Aorta (tissue), 5 donors: ENCODE results near the gene PRKN. TPM values are rescaled to one million over a fixed set of nuclear protein-coding genes. Genes with fewer than 3 reads are reported as not detected.

Experiments used
- ATAC-seq: fragments of 200-7000 bp; cut with Tn5 transposase; one replicate; pipeline ENCODE4 v1.9.1; 2022; ENCODE audit warnings: moderate library complexity; ENCODE audit not compliant: low FRiP score
- DNase-seq, 2 donors: peaks; one replicate each; pipeline ENCODE4 v3.0.0-alpha.2; 2020
- H3K27ac ChIP-seq, 2 donors: one replicate each; pipeline ENCODE4 v1.5.1; 2013; ENCODE audit warnings: low read length in 2 of 2, mild to moderate bottlenecking in 2 of 2, moderate library complexity in 2 of 2, control low read depth in 1 of 2, inconsistent platforms in 1 of 2, low read depth in 1 of 2
- H3K27me3 ChIP-seq, 2 donors: one replicate each; pipeline ENCODE4 v1.6.1; 2013; ENCODE audit warnings: control low read depth in 1 of 2, low read length in 1 of 2, mild to moderate bottlenecking in 1 of 2, moderate library complexity in 1 of 2; ENCODE audit not compliant: insufficient read depth in 2 of 2, control insufficient read depth in 1 of 2
- H3K36me3 ChIP-seq, 2 donors: one replicate each; pipeline ENCODE4 v1.6.1; 2013; ENCODE audit warnings: control low read depth in 1 of 2, low read length in 1 of 2, mild to moderate bottlenecking in 1 of 2; ENCODE audit not compliant: insufficient read depth in 2 of 2, control insufficient read depth in 1 of 2
- H3K4me1 ChIP-seq, 2 donors: one replicate each; pipeline ENCODE4 v1.6.1; 2013; ENCODE audit warnings: low read length in 2 of 2, control low read depth in 1 of 2, mild to moderate bottlenecking in 1 of 2, moderate library complexity in 1 of 2; ENCODE audit not compliant: insufficient read depth in 2 of 2, control insufficient read depth in 1 of 2
- H3K4me3 ChIP-seq, 2 donors: one replicate each; pipeline ENCODE4 v1.5.1; 2013; ENCODE audit warnings: low read length in 2 of 2, control low read depth in 1 of 2, mild to moderate bottlenecking in 1 of 2
- H3K9me3 ChIP-seq: one replicate; pipeline ENCODE4 v1.6.1; 2013; ENCODE audit warnings: mild to moderate bottlenecking, low read length; ENCODE audit not compliant: control insufficient read depth
- WGBS, 2 donors: extraction: QIAGEN DNeasy Blood & Tissue Kit; methylation state at CpG; one replicate each; pipeline ENCODE4 v1.1.7; 2013; 5-methylcytosine and 5-hydroxymethylcytosine counted together
- intact Hi-C, 2 donors: fragments of 100-400 bp; cut with DNase I; formaldehyde crosslinking; loops; one replicate each; pipeline versions ENCODE4 v1.14.2 to v1.15.0; 2022
- polyA plus RNA-seq, 2 donors: library from polyadenylated mRNA; stranded (reverse); fragments of 200-250 nt; gene quantifications; one replicate each; pipeline ENCODE4 v1.2.3, GENCODE V29; 2013
- total RNA-seq, 2 donors: library from RNA; stranded (reverse); fragmentation: NEBNext Ultra II Directional; extraction: Animal tissue kit (Norgen Biotek cat#: 25700); gene quantifications; one replicate each; pipeline ENCODE4 v1.2.1, GENCODE V29; 2021
- donor health status: healthy with polysubstance abuse.
- donor health status: Bipolar disorder and iron deficiency.
- donor health status: DM: no; HTN: no; CAD: no.
- donor health status: DM: no; HTN: no; CAD: no.
- donor health status: DM: yes; HTN: yes; CAD: no.

PRKN gene
- total and polyA plus RNA-seq, 4 donors = 1.0 to 17.3 (median 5.7) TPM

GRCh38 chr6:161641175-161641574 is 1086.4 kb downstream of the PRKN start:
- 88% methylated on average over 1 of the region's 1 CpG for WGBS, 2 donors
- intact Hi-C loops = no loop called here
- H3K9me3 ChIP-seq = no peaks in the 10 kb centered on the region

GRCh38 chr6:161639772-161640171 is 1087.8 kb downstream of the PRKN start:
- H3K36me3 ChIP-seq = no peaks in the 10 kb centered on the region
- no peak overlapping the region for H3K4me3 ChIP-seq
- no peak for ATAC-seq
- no peaks in the 10 kb centered on the region for H3K27me3 ChIP-seq
- H3K4me1 ChIP-seq = no peaks in the 10 kb centered on the region
- intact Hi-C loops = no loop called here
- no peak overlapping the region for H3K27ac ChIP-seq
- no peak for DNase-seq
- H3K9me3 ChIP-seq = no peaks in the 10 kb centered on the region
- WGBS, 2 donors = 51 to 67% methylated on average over 2 of the region's 2 CpGs

More at GRCh38 chr6:161641175-161641574, 1086.4 kb downstream of the PRKN start:
- DNase-seq (no peak), ATAC-seq (no peak)
- Histone ChIP-seq H3K4me1 (no peaks in the 10 kb centered on the region), H3K27me3 (no peaks in the 10 kb centered on the region), H3K27ac (no peak overlapping the region), H3K36me3 (no peaks in the 10 kb centered on the region), H3K4me3 (no peak overlapping the region)

- Histone ChIP-seq H3K4me1 (no peaks in the 10 kb centered on the region), H3K9me3 (no peaks in the 10 kb centered on the region), H3K27me3 (no peaks in the 10 kb centered on the region), H3K27ac (no peak overlapping the region), H3K36me3 (no peaks in the 10 kb centered on the region), H3K4me3 (no peak overlapping the region)
- ATAC-seq = no peak
- 73 to 88% methylated on average over 1 of the region's 1 CpG for WGBS, 2 donors
- intact Hi-C loops = no loop called here
- DNase-seq = no peak
Measured at GRCh38 chr6:161637658-161638057, 1089.9 kb downstream of the PRKN start.

DNA sequence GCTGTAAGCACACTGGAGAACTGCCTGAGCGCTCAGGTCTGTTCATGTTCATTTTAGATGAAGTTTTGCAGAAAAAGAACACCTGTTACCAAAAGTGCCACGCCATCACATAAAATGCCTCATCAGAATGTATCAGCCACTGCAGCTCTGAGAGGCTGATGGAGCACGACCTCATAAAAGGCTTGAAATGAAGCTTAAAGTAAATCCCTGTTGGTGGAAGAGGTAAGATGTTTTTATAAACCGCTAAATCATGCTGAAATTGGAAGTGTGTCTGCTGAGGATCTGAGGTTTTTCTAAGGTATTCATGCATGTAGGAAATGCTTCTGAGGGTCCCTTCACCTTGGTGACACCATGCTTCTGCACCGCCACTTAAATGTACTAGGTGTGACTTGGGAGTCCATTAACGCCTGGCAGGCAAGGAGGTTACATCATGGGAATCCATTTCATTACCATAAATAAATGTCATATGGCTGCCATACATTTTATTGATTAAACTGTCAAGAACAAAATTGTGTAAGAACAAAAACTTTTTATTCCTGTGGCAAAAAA is 1090.6 kb downstream of the PRKN start:
- 90 to 93% methylated on average over 6 of the region's 6 CpGs for WGBS, 2 donors
- DNase-seq (no peak), ATAC-seq (no peak)
- no peaks in the 10 kb centered on the region for H3K4me1 ChIP-seq
- intact Hi-C loops = no loop called here
- no peaks in the 10 kb centered on the region for H3K36me3 ChIP-seq
- no peaks in the 10 kb centered on the region for H3K27me3 ChIP-seq
- no peak overlapping the region for H3K27ac ChIP-seq
- no peaks in the 10 kb centered on the region for H3K9me3 ChIP-seq
- no peak overlapping the region for H3K4me3 ChIP-seq

DNA sequence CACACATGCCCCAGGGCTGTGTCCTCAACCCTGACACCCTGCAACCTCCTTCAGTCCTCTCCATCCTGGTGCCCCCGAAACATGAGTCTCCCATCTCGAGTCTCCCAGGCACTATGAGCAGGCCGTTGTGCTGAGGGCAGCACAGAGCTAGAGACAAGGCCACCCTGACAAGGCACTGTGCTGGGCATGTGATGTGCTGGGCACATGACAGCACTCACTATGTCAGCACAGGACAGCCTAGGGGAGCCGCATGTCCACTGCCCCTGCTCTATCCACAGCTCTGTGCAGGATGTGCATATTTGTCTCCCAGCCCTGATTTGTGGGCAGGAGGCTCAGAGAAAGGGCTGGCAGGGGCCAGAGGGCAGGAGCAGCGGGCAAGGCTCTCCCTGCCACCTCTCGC is 1091.6 kb downstream of the PRKN start:
- no peaks in the 10 kb centered on the region for H3K9me3 ChIP-seq
- H3K36me3 ChIP-seq = no peaks in the 10 kb centered on the region
- H3K4me1 ChIP-seq = no peaks in the 10 kb centered on the region
- 88 to 94% methylated on average over 6 of the region's 6 CpGs for WGBS, 2 donors
- intact Hi-C loops = no loop called here
- no peak overlapping the region for H3K27ac ChIP-seq
- H3K4me3 ChIP-seq = no peak overlapping the region
- ATAC-seq = no peak
- H3K27me3 ChIP-seq = no peaks in the 10 kb centered on the region
- DNase-seq = no peak

GRCh38 chr6:161634916-161635315 is 1092.7 kb downstream of the PRKN start:
- Histone ChIP-seq H3K9me3 (no peaks in the 10 kb centered on the region), H3K4me3 (no peak overlapping the region), H3K27ac (no peak overlapping the region), H3K27me3 (no peaks in the 10 kb centered on the region), H3K4me1 (no peaks in the 10 kb centered on the region), H3K36me3 (no peaks in the 10 kb centered on the region)
- DNase-seq (no peak), ATAC-seq (no peak)
- 97 to 99% methylated on average over 8 of the region's 8 CpGs for WGBS, 2 donors
- intact Hi-C loops = no loop called here

DNA sequence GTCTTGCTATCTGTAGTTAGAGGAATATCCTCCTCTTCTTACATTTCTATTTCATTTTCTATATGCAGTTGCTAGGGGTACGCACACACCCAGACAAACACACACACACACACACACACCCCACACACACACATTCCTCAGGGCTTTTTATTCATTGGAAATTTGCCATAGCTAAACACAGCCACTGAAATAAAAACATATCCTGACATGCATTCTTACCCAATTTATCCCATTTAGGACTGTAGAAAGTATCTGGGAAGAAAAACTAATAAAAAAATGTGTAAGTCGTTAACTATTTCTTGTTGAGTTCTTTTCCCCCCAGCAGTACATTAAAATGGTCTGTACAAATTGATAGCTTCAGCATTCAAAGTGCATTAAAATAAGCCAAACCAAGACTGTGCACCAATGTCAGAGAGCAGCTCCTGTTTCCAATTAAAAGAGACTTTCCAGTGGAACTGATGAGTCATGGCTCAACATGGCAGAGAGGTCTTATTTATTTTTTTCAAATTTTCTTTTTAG is 1095.8 kb downstream of the PRKN start:
- no peaks in the 10 kb centered on the region for H3K4me1 ChIP-seq
- H3K9me3 ChIP-seq = no peaks in the 10 kb centered on the region
- no peak overlapping the region for H3K27ac ChIP-seq
- no peak overlapping the region for H3K4me3 ChIP-seq
- no peaks in the 10 kb centered on the region for H3K27me3 ChIP-seq
- intact Hi-C loops = no loop called here
- 14 to 21% methylated on average over 2 of the region's 2 CpGs for WGBS, 2 donors
- DNase-seq = no peak
- no peaks in the 10 kb centered on the region for H3K36me3 ChIP-seq
- ATAC-seq = peak; percentile 39

GRCh38 chr6:161630674-161631073 is 1096.9 kb downstream of the PRKN start:
- intact Hi-C loops = no loop called here
- no peak for ATAC-seq

GRCh38 chr6:161626132-161626676 is 1101.4 kb downstream of the PRKN start:
- Histone ChIP-seq H3K9me3 (no peaks in the 10 kb centered on the region), H3K4me1 (no peaks in the 10 kb centered on the region), H3K36me3 (no peaks in the 10 kb centered on the region), H3K27me3 (no peaks in the 10 kb centered on the region), H3K27ac (no peak overlapping the region), H3K4me3 (no peak overlapping the region)
- ATAC-seq (peak; percentile 19), DNase-seq (no peak)
- intact Hi-C loops = no loop called here
- 87 to 88% methylated on average over 13 of the region's 13 CpGs for WGBS, 2 donors

More at GRCh38 chr6:161630674-161631073, 1096.9 kb downstream of the PRKN start:
- Histone ChIP-seq H3K4me3 (no peak overlapping the region), H3K36me3 (no peaks in the 10 kb centered on the region), H3K9me3 (no peaks in the 10 kb centered on the region), H3K4me1 (no peaks in the 10 kb centered on the region), H3K27ac (no peak overlapping the region), H3K27me3 (no peaks in the 10 kb centered on the region)
- 49 to 52% methylated on average over 6 of the region's 6 CpGs for WGBS, 2 donors
- no peak for DNase-seq
